PFSK-1 (cell line): ENCODE results near the gene UBA1.

Experiments used
- POLR2AphosphoS5 ChIP-seq: IDR thresholded peaks from 2 replicates; pipeline ENCODE4 v1.6.1; 2012; ENCODE audit warnings: low read depth, mild to moderate bottlenecking, control low read depth, low read length, moderate library complexity
- SIN3A ChIP-seq: IDR thresholded peaks from 2 replicates; pipeline ENCODE4 v1.6.1; 2012; ENCODE audit warnings: mild to moderate bottlenecking, low read length, moderate library complexity, borderline replicate concordance; ENCODE audit not compliant: insufficient read depth
- TF ChIP-seq, protein P1 (sequence below), 2 experiments: IDR thresholded peaks; 2 replicates each; pipeline versions ENCODE4 v1.6.1 to v1.8.0; 2011 to 2012; ENCODE audit warnings: low read depth in 2 of 2, low read length in 2 of 2, control low read depth in 1 of 2, inconsistent platforms in 1 of 2, mild to moderate bottlenecking in 1 of 2, moderate library complexity in 1 of 2; ENCODE audit not compliant: insufficient read depth in 1 of 2

DNA sequence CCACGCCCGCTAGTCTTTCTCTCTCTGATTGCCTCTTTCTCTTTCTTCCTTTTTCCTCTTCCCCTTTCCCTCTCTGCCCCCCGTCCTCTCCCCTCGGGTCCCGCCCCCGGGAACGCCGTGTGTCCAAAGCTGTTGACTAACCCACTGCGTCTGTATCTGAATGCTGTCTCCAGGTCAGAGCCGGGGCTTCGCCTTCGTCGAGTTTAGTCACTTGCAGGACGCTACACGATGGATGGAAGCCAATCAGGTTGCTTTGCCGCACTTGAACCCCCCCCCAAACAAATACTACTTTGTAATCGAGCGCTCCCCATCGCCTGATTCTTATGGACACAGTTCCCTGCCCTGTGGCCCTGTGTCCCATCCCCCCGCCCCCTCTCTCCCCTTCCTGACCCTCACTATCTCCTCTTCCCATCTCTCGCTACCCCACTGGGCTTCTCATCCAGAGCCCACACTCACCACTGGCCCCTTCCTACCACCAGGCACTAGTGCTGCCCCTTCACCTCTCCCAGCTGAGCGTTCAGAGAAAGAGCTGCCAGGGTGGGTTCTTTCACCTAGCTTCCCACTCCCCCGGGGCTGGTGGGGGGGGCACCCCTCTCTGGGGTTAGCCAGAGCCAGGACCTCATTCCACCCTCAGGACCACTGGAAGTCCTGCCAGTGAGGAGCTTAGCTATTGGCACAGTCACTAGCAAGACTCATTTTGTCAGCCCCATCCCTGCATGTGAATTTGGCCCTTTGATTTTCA lies 18.6 kb upstream of the UBA1 start:
- TF ChIP-seq SIN3A (no peak), POLR2AphosphoS5 (no peak)
- TF ChIP-seq, protein P1, sequence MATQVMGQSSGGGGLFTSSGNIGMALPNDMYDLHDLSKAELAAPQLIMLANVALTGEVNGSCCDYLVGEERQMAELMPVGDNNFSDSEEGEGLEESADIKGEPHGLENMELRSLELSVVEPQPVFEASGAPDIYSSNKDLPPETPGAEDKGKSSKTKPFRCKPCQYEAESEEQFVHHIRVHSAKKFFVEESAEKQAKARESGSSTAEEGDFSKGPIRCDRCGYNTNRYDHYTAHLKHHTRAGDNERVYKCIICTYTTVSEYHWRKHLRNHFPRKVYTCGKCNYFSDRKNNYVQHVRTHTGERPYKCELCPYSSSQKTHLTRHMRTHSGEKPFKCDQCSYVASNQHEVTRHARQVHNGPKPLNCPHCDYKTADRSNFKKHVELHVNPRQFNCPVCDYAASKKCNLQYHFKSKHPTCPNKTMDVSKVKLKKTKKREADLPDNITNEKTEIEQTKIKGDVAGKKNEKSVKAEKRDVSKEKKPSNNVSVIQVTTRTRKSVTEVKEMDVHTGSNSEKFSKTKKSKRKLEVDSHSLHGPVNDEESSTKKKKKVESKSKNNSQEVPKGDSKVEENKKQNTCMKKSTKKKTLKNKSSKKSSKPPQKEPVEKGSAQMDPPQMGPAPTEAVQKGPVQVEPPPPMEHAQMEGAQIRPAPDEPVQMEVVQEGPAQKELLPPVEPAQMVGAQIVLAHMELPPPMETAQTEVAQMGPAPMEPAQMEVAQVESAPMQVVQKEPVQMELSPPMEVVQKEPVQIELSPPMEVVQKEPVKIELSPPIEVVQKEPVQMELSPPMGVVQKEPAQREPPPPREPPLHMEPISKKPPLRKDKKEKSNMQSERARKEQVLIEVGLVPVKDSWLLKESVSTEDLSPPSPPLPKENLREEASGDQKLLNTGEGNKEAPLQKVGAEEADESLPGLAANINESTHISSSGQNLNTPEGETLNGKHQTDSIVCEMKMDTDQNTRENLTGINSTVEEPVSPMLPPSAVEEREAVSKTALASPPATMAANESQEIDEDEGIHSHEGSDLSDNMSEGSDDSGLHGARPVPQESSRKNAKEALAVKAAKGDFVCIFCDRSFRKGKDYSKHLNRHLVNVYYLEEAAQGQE (IDR thresholded peaks at IDR 0.05; ENCODE audit: insufficient read depth in 1 of 2, low read depth in 2 of 2, low read length in 2 of 2) = no peak
